Activated CD4-positive, alpha-beta T cell treated with anti-CD3 and anti-CD28 coated beads, Interleukin-2, amount 50 U/mL, for 24 hours (primary cell): ENCODE results near the gene CLOCK.

ENCODE experiments used
- DNase-seq, 2 donors: peaks; one replicate each; pipeline ENCODE4 v3.0.0-alpha.2; 2020; ENCODE audit warnings: low read depth in 1 of 2, low spot score in 1 of 2

The CLOCK gene

DNA sequence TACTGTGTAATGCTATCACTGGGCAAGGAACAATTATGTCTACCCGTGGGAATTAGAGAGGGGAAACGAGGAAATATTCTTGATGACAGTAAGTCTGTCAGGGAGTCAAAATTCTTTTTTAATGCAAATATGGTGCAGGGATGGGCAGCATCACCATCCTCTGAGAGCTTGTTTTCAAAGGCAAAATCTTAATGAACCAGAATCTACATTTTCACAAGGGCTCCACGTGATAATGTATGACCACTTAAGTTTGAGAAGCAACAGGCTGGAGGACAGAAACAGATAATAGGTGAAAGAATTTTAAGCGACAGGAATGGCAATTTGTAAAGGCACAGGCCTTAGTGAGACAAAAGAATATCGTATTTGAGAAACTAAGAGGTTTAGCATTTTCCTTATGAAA is 63.4 kb downstream of the CLOCK start:
- no peak for DNase-seq

DNA sequence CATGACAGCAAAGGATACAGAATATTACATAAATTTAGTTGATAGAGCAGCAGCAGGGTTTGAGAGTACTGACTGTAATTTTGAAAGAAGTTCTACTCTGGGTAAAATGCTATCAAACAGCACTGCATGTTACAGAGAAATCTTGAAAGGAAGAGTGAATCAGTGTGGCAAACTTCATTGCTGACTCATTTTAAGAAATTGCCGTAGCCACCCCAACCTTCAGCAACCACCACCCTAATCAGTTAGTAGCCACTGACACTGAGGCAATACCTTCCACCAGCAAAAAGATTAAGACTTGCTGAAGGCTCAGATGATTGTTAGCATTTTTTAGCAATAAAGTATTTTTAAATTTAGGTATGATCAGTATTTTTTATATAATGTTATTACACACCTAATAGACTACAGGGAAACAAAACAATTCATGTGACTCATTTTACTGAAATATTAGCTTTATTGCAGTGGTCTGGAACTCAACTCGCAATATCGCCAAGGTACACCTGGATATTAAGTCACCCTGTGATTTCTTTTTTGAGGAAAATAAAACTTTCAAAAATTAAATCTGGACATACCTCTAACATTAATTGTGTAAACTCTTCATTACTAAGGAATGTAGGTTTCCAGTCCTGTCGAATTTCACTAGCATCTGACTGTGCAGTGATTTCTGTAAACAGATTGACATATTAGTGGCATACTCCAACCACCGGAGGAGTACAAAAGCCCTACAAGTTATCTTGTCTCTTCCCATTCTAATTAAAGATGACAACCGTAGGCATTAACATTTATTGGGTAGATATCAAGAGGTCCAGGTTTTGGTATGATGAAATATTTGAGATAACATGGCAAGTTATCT is 71.1 kb downstream of the CLOCK start:
- no peak for DNase-seq

DNA sequence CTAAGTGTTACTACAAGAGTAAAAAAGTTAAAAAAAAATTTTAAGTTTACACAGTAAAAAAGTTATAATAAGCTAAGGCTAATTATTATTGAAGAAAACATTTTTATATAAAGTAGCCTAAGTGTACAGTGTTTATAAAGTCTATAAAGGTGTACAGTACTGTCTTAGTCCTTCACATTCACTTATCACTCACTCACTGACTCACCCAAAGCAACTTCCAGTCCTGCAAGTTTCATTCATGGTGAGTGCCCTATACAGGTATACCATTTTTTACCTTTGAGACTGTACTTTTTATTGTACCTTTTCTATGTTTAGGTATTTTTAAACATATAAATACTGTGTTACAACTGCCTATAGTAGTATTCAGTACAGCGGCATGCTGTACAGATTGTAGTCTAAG is 76.7 kb downstream of the CLOCK start:
- DNase-seq: no peak

DNA sequence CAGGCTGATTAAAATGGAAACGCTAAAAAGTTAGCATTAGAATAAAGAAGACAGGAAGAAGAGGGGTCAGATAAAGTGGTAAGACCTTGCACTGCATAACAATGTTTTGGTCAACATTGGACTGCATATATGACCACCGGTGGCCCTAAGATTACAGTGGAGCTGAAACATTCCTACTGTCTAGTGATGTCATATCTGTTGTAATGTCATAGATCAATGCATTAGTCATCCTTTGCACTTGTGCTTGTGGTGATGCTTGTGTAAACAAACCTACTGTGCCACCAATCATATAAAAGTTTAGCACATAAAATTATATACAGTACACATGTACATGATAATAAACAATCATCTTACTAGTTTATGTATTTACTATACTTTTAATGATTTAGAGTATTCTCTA is 78.0 kb downstream of the CLOCK start:
- no peak for DNase-seq

DNA sequence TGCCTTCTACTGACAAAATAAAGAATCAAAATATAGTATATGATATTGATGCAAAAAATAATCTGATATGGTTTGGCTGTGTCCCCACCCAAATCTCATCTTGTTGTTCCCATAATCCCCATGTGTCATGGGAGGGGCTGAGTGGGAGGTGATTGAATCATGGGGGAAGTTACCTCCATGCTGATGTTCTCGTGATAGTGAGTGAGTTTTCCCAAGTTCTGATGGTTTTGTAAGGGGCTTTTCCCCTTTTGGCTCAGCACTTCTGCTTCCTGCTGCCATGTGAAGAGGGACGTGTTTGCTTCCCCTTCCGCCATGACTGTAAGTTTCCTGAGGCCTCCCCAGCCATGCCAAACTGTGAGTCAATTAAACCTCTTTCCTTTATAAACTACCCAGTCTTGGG is 80.7 kb downstream of the CLOCK start:
- DNase-seq: no peak

DNA sequence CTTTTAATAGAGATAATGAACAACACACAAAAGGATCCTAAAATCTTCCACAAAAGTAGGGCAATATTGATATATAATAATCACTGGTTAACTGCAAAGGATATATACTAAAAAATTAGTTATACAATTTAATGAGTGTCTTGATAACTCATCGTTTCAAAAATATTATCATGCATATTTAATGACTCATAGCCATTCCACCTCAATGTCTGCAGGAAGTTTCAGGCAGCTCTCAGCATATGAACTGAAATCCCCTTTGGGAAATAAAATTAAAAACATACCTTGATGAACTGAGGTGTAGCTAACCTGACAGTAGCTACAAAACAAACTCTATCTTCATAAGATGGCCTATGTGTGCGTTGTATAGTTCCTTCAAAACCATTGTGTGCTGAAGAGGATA is 88.1 kb downstream of the CLOCK start:
- no peak for DNase-seq

DNA sequence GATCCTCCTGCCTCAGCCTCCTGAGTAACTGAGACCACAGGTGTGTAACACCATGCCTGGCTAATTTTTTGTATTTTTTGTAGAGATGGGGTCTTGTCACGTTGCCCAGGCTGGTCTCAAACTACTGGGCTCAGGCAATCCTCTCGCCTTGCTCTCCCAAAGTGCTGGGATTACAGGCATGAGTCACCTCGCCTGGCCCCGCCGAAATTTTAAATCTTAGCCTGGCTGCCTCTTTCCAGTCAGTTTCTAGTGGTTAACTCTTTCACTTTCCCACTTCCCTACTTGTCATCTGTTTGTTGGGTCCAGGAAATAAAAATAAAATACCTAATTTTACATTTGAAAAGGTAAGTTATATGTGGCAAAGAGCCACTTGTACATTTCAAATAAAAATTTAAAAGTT is 88.5 kb downstream of the CLOCK start:
- DNase-seq: no peak

DNA sequence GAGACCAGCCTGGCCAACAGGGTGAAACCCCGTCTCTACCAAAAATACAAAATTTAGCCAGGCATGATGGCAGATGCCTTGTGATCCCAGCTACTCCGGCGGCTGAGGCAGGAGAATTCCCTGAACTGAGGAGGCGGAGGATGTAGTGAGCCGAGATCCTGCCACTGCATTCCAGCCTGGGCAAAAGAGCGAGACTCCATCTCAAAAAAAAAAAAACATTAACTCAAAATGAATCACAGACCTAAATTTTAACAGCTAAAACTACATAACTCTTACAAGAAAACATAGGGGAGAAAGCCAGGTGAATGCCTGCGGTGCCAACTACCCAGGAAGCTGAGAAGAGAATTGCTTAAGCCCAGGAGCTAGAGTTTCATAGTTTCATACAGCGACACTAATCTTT is 96.1 kb downstream of the CLOCK start:
- DNase-seq: no peak

DNA sequence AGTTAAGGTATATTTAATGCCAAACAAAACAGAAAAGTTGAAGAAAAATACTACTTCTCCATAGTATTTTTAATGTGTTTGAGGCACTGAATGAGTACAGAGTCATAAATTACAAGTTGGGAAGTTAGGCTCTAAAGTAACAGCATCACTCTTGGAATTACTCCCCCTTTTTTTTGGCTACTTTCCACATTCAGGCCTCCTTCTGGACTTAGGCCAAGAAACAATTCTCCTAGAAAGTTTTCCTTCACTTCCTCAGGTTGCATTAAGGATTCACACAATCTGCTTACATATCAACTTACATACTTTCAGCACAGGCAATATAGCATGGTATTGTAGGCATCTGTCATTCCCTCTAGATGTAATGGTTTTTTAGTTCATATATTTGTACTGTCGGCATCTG is 98.9 kb downstream of the CLOCK start:
- DNase-seq: no peak

DNA sequence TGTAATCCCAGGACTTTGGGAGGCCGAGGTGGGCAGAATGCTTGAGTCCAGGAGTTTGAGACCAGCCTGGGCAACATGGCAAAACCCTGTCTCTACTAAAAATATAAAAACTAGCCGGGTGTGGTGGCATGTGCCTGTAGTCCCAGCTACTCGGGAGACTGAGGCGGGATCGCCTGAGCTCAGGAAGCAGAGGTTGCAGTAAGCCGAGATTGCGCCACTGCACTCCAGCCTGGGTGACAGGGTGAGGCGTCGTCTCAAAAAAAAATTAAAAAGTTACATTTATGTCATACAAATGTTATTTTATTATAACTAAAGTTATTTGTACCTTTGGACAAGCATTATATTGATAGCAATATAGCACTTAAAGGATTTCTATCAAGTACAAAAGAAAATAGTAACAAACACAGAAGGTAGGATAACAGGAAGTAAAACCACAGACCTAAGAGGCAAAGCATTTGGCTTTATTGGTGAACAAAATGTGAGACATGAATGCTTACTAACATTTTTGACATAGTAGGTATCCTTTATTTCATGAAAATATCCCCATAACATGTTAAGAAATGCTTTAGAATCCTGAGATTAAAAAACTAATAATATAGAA is 99.5 kb downstream of the CLOCK start:
- no peak for DNase-seq

DNA sequence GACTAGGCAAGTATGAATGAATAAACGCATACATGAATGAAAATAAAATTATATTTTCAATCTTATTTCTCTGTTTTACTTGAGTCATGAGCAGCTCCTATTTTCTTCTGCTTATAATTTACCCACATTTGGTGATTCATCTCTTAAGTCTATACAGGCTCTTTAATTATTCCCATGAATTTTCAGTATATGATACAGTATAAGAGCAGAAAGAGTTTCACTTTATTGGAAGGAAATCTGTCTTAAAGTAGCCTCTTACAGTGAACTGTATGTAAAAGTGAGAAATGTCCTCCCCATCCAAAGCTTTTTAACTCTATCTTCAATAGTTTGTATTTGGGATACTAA is 100.2 kb downstream of the CLOCK start:
- DNase-seq: no peak

DNA sequence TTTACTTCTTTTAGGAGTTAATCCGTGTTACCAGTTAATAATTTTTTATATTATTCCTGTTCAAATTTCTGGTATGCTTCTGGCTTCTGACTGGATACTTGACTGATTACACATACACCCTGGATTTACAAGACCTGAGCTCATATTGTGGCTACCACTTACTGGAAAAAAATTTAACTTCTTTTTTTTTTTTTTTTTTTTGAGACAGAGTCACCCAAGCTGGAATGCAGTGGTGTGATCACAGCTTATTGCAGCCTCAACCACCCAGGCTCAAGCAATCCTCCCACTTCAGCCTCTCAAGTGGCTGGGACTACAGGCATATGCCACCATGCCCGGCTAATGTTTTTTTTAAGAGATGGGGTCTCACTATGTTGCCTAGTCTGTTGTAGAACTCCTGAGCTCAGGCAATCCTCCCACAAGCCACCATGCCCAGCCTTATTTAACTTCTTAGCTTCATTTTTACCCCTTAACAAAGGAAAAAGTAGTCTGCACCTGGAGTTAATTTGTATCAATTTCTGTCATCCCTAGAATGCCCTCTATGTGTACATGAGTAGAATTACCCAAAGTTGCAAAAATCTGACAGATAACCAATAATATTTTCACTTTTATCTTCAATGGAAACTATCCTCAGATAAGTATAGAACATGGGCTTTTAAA is 100.7 kb downstream of the CLOCK start:
- no peak for DNase-seq

DNA sequence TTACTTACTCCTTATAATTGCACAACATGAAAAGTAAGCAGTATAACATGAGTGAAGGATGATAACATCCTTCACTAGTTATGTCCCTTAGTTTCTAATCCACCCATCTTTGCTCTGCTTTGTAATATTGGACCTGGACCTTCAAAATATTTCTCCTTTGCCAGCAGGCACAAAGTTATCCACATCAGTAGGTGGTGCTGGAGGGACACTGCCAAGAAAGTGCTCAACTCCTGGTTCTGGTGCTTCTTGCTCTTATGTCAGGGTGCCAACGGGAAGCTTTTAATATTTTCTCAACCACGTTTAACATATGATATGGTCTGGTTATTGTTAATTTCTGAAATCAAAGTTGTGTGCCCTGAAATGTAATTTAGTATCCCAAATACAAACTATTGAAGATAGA is 101.9 kb downstream of the CLOCK start:
- DNase-seq: no peak

DNA sequence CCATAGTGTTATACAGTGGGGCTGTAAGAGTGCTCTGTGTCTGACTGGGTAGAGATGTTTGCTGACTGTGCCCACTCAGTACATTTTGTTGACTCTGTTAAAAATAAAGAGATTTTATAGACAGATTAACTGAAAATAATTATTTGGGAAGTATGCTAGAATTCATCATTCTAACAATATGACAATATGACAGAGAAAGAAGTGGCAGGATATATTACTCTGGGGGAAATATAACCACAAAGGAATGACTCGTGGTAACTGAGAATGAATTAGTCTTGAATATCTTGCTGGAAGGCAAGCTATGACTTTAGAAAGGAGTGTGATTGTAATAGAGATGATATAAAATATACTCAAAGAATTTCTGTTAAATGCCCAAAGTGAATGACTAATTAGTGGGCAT is 104.2 kb downstream of the CLOCK start:
- no peak for DNase-seq

DNA sequence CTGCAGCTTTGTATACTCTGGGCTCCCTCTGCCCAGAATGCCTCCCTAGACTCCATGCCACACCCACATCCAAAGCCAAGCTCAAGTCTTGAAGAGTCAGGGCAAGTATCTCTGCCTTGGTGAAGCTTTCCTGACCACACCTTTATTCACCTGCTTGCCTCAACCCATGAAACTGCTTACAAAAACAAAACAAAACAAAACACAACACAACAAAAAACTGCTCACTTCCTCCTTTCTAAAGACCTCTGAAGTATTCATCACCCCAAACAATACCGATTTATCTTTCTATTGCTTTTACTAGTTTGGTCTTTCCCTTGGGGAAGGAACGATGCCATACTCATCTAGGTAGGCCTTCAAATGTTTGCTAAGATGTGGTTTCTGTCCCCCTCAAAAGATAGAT is 105.9 kb downstream of the CLOCK start:
- DNase-seq: no peak

DNA sequence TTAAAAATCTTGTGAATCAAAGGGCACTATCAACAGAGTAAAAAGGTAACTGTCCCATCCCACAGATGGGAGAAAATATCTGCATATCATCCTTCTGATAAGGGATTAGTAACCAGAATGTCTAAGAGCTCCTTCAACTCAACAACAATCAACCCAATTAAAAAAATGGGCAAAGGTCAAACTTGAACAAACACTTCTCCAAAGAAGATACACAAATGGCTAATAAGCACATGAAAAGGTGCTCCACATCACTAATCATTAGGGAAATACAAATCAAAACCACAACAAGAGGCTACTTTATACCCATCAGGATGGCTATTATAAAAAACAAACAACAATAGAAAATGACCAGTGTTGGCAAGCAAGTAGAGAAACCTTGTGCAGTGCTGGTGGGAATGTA is 107.7 kb downstream of the CLOCK start:
- no peak for DNase-seq

DNA sequence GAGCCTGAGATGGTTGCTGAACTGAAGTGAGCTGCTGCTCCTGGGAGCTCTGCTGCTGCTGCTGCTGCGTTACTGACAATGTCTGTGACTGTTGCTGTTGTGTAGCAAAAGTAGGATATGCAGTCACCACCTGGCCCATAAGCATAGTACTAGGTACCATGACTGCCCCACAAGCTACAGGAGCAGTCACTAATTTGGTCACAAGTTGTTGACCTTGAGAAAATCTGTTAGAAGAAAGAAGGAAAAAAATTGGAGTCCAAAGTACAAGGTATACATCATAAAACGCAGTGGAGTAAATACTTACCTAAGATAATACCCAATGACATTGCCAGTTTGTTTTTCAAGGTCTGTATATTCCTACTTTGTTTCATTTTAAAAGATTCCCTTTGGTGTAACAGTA is 108.4 kb downstream of the CLOCK start:
- no peak for DNase-seq

DNA sequence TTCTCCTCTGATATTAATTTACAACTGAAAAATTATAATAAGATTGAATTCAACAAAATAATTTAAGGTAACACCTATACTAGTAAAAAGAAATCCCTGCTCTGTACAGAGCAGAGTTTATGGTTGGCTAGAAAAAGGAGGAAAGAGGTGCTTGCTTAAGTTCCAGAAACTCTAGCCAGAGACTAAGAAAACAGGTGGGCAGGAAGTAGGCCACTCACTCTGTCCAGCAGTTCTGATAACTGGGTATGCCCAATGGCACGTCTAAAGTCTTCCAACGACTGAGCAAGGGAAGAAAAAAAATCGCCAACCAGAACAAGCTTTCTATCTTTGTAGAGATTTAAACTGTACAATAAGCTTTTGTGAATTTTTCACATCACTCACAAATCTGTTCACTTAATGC is 108.9 kb downstream of the CLOCK start:
- no peak for DNase-seq

DNA sequence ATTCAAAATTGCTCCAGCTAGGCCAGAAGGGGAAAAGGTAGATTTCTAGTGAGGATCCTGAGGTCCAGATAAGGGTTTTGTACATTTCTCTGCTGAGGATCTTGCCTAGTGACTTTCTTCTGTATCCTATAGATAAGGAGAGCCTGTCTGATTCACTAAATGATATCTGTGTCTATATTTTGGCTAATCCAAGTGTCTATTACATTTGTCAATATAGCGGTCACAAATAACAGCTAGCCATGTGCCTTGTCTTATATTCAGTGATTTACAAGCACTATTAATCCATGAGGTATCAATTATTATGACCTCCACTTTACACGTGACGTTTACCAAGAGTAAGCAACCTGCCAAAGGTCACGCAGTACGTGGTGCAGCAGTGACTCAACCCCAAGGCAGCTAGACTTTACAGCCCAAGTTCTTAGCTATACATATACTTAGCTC is 109.3 kb downstream of the CLOCK start:
- DNase-seq: no peak

DNA sequence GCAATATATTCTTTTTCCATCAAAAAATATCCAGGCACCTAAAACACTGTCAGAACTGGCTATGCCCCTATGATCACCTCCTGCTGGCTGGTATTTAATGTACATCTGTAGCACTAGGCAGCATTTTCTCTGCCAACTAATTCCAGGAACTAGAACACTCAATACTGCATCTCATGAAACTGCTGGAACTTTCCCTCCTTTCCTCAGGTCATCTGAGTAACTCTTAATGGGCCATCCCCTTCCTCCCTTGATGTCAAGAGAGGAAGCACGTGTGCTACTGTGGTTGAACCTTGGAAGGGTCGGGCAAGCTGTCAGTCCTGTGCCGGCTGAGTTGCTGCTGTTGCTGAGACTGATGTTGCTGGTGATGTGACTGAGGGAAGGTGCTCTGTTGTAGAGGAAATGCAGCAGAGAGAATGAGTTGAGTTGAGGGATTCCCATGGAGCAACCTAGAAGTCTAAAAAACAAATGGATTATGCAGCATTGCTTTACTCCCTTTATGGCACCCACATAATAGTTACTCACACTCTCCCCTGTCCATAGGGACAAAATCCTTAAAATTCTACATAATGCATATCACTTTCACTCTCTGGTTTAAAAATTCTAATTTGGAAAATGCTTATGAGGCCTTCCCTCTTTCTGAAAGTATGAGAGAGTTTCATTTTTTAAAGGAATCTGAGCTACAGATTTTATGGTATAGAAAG is 111.4 kb downstream of the CLOCK start:
- no peak for DNase-seq

DNA sequence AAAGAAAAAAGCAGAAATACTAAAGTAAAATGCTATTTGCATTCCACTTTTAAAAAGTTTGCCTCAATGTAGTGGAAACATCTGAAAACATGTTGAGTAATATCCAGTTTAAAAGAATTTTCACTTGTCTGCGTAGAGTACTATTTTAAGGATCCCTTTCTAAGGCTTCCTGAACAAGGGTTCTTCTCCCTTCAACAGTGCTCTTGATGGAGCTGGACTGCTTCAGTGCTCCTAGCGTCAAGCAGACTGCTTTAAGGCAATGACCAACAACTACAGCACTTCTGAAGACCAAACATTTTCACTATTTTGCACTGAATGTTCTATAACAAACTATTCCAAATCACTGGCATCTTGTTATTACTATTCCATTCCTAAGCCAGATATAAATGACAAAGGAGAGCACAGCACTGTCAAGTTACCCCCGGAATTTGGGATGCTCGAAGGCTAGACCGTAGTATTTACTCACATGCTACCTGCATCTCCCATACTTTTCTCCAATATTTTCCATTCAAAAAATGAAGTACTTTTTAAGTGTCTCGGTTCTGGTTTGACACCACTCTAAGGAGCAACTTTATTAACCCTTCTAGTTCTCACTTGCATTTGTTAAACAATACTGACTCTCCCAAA is 114.9 kb downstream of the CLOCK start:
- no peak for DNase-seq

DNA sequence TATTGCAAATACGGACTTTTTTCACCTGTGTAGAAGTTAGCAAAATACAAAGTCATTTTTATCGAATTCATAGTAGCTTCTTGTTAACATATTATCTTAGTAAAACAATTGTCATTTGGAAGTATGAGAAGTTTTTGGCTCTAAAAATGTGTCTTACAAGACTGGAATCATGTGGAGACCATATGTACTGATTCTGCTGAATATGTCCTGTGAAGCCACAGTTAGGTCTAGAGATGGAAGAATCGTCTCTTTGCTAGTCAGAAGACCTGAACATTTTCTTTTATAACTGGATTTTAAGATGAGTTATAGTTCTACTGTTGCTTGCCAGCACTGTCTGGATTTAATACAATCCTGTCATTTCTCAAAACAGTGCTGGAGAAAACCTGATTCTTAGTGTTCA is 121.9 kb downstream of the CLOCK start:
- no peak for DNase-seq
